Breast epithelium (tissue), 3 donors: ENCODE data around the gene FOXN3.

ENCODE experiments used
- POLR2AphosphoS5 ChIP-seq, 3 donors: sonication (generic); formaldehyde crosslinking; IDR thresholded peaks; one replicate each; pipeline ENCODE4 v1.6.1; 2017; ENCODE audit warnings: antibody characterized with exemption in 3 of 3
- TF ChIP-seq, protein P1 (sequence below), 3 donors: fragments of 450-650 bp; IDR thresholded peaks; one replicate each; pipeline ENCODE4 v1.5.1; 2016 to 2017; ENCODE audit warnings: antibody characterized with exemption in 3 of 3, mild to moderate bottlenecking in 3 of 3, moderate library complexity in 3 of 3

DNA sequence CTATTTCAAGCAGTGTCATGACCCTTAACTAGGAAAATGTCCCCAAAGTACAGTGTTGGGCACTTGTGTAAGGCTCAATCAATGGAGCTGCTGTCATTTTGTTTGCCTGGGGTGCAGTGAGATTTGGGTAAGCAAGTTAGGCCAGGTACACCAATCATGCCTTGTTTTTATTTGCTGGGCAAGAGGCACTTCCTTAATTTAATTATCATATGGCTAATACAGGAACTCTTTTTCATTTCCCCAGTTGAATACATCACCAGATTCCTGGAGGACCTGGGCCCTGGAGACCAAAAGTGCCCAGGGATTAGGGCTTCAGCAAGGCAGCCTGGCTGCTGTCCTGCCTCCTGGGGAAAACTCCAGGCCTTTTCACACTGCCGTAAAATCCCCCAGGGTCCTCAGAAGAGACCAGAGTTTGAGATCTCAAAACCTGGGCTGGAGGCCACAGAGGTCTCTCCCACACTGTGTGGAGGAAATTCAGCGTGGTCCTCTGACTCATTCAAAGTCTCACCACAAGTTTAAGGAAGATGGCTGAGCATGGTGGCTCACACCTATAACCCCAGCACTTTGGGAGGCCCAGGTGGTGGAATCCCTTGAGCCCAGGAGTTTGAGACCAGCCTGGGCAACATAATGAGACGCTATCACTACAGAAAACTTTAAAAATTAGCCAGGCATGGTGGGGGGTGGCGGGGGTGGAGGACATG, 28.4 kb upstream of the FOXN3 start:
- TF ChIP-seq, protein P1, sequence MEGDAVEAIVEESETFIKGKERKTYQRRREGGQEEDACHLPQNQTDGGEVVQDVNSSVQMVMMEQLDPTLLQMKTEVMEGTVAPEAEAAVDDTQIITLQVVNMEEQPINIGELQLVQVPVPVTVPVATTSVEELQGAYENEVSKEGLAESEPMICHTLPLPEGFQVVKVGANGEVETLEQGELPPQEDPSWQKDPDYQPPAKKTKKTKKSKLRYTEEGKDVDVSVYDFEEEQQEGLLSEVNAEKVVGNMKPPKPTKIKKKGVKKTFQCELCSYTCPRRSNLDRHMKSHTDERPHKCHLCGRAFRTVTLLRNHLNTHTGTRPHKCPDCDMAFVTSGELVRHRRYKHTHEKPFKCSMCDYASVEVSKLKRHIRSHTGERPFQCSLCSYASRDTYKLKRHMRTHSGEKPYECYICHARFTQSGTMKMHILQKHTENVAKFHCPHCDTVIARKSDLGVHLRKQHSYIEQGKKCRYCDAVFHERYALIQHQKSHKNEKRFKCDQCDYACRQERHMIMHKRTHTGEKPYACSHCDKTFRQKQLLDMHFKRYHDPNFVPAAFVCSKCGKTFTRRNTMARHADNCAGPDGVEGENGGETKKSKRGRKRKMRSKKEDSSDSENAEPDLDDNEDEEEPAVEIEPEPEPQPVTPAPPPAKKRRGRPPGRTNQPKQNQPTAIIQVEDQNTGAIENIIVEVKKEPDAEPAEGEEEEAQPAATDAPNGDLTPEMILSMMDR (IDR thresholded peaks at IDR 0.05): no peak
- TF ChIP-seq POLR2AphosphoS5 (IDR thresholded peaks at IDR 0.05): no peak
